GM23338 (cell line): ENCODE measurements around the gene FBXL17.

Experiments
- CREB1 ChIP-seq: fragments of 250-450 bp; sonication (Bioruptor Pico); IDR thresholded peaks from 2 replicates; pipeline ENCODE4 v1.5.0; 2020; ENCODE audit warnings: low read depth, mild to moderate bottlenecking, moderate library complexity
- CTCF ChIP-seq, 2 experiments: fragments of 200-600 bp in 1 of 2; sonication (generic) in 1 of 2; conservative IDR thresholded peaks; 2 replicates each; pipeline versions ENCODE4 v1.5.1 to v1.6.1; 2016 to 2017; ENCODE audit warnings: antibody characterized with exemption in 2 of 2, low read depth in 2 of 2, mild to moderate bottlenecking in 2 of 2, moderate library complexity in 1 of 2
- EZH2 ChIP-seq: fragments of 200-600 bp; sonication (generic); IDR thresholded peaks from one replicate; pipeline ENCODE4 v1.8.0; 2017; ENCODE audit warnings: antibody characterized with exemption, mild to moderate bottlenecking, low read depth; ENCODE audit not compliant: unreplicated experiment
- EZH2phosphoT487 ChIP-seq: fragments of 200-600 bp; sonication (generic); IDR thresholded peaks from one replicate; pipeline ENCODE4 v1.8.1; 2018; ENCODE audit warnings: antibody characterized with exemption; ENCODE audit not compliant: unreplicated experiment
- JUNB ChIP-seq: IDR thresholded peaks from one replicate; pipeline ENCODE4 v1.6.1; 2016; ENCODE audit warnings: antibody characterized with exemption; ENCODE audit not compliant: unreplicated experiment
- NANOG ChIP-seq: IDR thresholded peaks from 2 replicates; pipeline ENCODE4 v1.6.1; 2016; ENCODE audit warnings: antibody characterized with exemption, borderline replicate concordance
- POLR2AphosphoS5 ChIP-seq: IDR thresholded peaks from 2 replicates; pipeline ENCODE4 v1.6.1; 2016; ENCODE audit warnings: antibody characterized with exemption, low read depth
- REST ChIP-seq: IDR thresholded peaks from one replicate; pipeline ENCODE4 v1.6.1; 2018; ENCODE audit warnings: antibody characterized with exemption; ENCODE audit not compliant: unreplicated experiment
- ZNF114 ChIP-seq: fragments of 250-450 bp; sonication (Bioruptor Pico); IDR thresholded peaks from 2 replicates; pipeline ENCODE4 v1.5.0; 2020; ENCODE audit warnings: mild to moderate bottlenecking, moderate library complexity
- ZNF331 ChIP-seq: fragments of 250-450 bp; sonication (Bioruptor Pico); IDR thresholded peaks from 2 replicates; pipeline ENCODE4 v1.5.0; 2020; ENCODE audit warnings: low read depth, mild to moderate bottlenecking, moderate library complexity

- no peak for TF ChIP-seq CTCF (conservative IDR thresholded peaks at IDR 0.05; ENCODE audit: low read depth in 2 of 2)
- no peak for TF ChIP-seq POLR2AphosphoS5
- TF ChIP-seq EZH2: no peak
- no peak for TF ChIP-seq JUNB
- no peak for TF ChIP-seq ZNF331 (CRISPR knock-in tag)
- no peak for TF ChIP-seq REST
- TF ChIP-seq EZH2phosphoT487: no peak
- no peak for TF ChIP-seq ZNF114 (CRISPR knock-in tag)
- TF ChIP-seq CREB1 (CRISPR knock-in tag): no peak
- no peak for TF ChIP-seq NANOG
Measured at GRCh38 chr5:108125771-108126511, 256.0 kb downstream of the FBXL17 start.
